ENCODE measurements around the gene STX18.

The STX18 gene

DNA sequence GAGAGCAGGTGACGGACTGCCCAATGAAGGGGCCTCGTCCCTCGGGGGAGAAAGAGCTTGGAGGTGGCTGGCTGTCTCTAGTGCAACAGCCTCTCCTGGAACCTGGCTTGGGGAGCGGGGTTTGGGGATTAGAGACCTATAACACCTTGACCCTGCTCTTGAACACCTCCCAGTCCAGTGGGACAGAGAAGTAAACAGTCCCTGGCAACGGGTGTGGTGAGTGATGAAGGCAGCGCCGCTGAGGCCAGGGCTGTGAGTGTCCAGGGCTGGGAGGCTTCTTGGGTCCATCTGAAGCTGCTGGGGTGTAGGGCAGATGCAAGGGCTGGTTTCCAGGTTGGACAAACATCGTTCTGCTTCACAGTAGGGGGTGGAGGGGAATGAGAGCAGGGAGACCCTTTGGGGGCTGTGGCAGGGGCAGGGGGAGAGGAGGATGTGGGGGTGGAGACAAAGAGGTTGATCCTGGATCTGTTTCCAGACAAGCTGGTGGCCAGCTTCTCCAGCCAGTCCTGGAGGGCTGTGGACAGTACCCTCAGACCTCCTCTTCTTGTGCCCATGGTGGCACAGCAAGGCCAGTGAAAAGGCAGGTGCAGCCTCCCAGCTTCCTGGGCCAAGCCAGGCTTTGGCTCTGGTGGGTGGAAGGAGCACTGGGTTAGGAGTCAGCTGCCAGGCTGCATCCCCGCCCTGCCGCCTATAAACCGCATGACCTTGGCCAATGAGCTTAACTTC is 151.2 kb downstream of the STX18 start:
- no peak for TF ChIP-seq CTCF (IDR thresholded peaks at IDR 0.05; ENCODE audit: insufficient read depth, low read length, poor library complexity, severe bottlenecking)
- Histone ChIP-seq H3K36me3 (ENCODE audit: control insufficient read depth, insufficient read depth, low read length) (no peaks in the 10 kb centered on the region), H3K4me3 (replicated peaks; ENCODE audit: low read depth, low read length) (no peak overlapping the region), H3K27me3 (replicated peaks; ENCODE audit: control insufficient read depth, insufficient read depth, low read length) (no peaks in the 10 kb centered on the region; the same call in 1 of the 2 replicates)
- DNase-seq (ENCODE audit: extremely low read depth, insufficient read length), result no peak

DNA sequence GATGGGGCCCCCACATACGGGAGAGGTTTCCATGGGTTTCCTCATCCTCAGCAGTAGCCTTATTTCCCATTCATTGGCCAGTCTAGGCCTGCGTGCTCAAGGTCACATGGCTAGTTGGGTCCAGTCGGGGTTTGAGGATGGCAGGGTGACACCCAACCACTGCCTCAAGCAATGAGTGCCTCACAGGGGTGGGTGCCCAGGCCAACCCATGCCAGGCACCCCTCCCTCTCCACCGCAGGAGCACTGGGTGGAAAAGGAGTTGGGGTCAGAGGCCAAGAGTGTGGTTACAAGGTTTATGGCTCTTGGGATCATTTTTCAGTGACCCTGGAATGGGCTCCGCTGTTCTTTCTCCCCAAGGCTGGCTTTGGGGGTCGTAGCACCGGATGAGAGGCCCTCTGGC is 151.8 kb downstream of the STX18 start:
- Histone ChIP-seq H3K4me3 (replicated peaks; ENCODE audit: low read depth, low read length) (no peak overlapping the region), H3K27me3 (replicated peaks; ENCODE audit: control insufficient read depth, insufficient read depth, low read length) (no peaks in the 10 kb centered on the region; the same call in 1 of the 2 replicates), H3K36me3 (ENCODE audit: control insufficient read depth, insufficient read depth, low read length) (no peaks in the 10 kb centered on the region)
- no peak for DNase-seq (ENCODE audit: extremely low read depth, insufficient read length)
- no peak for TF ChIP-seq CTCF (IDR thresholded peaks at IDR 0.05; ENCODE audit: insufficient read depth, low read length, poor library complexity, severe bottlenecking)

- no peak for DNase-seq (ENCODE audit: extremely low read depth, insufficient read length)
- no peak overlapping the region for H3K4me3 ChIP-seq (replicated peaks; ENCODE audit: low read depth, low read length)
- no peak for TF ChIP-seq CTCF (IDR thresholded peaks at IDR 0.05; ENCODE audit: insufficient read depth, low read length, poor library complexity, severe bottlenecking)
- H3K36me3 ChIP-seq (ENCODE audit: control insufficient read depth, insufficient read depth, low read length), result no peaks in the 10 kb centered on the region
- H3K27me3 ChIP-seq (replicated peaks; ENCODE audit: control insufficient read depth, insufficient read depth, low read length), result no peaks in the 10 kb centered on the region; the same call in 1 of the 2 replicates
Observed at GRCh38 chr4:4388836-4389575, 152.8 kb downstream of the STX18 start.

DNA sequence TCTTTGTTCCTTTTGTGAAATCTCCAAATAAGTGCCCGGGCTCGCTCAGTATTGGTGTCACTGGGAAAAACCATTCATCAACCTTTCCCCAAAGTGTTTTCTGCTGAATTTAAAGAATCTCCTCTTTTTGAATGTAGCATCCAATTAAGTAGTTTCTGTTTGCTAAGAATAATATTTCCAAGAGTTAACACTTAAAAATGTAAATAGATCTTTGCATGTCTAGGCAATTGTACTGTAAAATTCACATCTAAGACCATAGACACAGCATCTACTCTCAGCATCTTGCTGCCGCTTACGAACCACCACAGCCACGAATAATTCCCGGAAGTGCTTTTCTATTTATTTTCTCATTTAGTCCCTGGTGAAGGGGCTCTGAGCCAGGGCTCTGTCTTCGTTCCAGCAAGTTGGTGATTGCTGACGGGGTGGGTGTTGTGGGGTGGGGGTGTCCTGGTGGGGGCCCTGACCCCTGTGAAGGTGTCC is 153.5 kb downstream of the STX18 start:
- no peak overlapping the region; the same call in 1 of the 2 replicates for H3K4me3 ChIP-seq (replicated peaks; ENCODE audit: low read depth, low read length)
- no peak for TF ChIP-seq CTCF (IDR thresholded peaks at IDR 0.05; ENCODE audit: insufficient read depth, low read length, poor library complexity, severe bottlenecking)
- H3K36me3 ChIP-seq (ENCODE audit: control insufficient read depth, insufficient read depth, low read length), result no peaks in the 10 kb centered on the region
- H3K27me3 ChIP-seq (replicated peaks; ENCODE audit: control insufficient read depth, insufficient read depth, low read length), result no peaks in the 10 kb centered on the region; the same call in 1 of the 2 replicates
- no peak for DNase-seq (ENCODE audit: extremely low read depth, insufficient read length)

DNA sequence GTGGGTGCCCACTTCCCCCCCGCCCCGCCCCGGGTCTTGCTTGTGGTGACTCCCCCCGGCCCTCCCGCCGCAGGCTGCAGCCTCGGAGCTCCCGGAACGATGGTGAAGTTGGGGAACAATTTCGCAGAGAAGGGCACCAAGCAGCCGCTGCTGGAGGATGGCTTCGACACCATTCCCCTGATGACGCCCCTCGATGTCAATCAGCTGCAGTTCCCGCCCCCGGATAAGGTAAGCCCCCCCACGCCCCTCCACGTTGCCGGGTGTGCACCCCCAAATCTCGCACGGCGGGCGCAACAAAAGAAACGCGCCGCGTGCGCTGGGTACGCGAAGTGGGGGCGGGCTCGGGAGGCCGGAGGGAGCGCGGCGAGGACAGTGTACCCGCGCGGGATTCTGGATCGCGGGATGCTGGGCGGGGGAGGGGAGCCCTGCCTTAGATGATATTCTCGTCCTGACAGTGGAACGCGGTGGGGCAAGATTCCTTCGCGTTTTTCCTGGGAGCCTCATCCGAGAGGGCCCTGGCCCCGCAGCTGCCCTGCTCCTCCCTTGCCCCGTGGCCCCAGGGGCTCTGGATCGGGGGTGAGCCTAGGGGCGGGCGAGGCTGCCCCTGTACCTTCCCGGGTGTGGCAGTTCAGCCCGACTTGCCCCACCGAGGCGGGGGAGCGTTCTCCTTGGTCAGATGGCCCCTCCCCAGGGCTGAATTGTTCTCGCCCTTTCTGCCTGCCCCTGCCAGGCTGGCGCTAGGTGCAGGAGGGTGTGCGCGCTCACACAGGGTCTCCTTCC is 154.1 kb downstream of the STX18 start:
- no peak for TF ChIP-seq CTCF (IDR thresholded peaks at IDR 0.05; ENCODE audit: insufficient read depth, low read length, poor library complexity, severe bottlenecking)
- Histone ChIP-seq H3K36me3 (ENCODE audit: control insufficient read depth, insufficient read depth, low read length) (no peaks in the 10 kb centered on the region), H3K4me3 (replicated peaks; ENCODE audit: low read depth, low read length) (peak overlapping the region; percentile 63), H3K27me3 (replicated peaks; ENCODE audit: control insufficient read depth, insufficient read depth, low read length) (no peaks in the 10 kb centered on the region; the same call in 1 of the 2 replicates)
- no peak for DNase-seq (ENCODE audit: extremely low read depth, insufficient read length)
